ENCODE data around the gene DLGAP5. TPM values are rescaled to one million over a fixed set of nuclear protein-coding genes. Genes with fewer than 3 reads are reported as not detected.
A peak's percentile ranks its signal among the peaks of the same experiment; 100 is the strongest.

The DLGAP5 gene
- total and polyA plus RNA-seq, 12 donors: 0.07 to 5.1 (median 0.41) TPM; not detected in 5

- peaks cover 19 to 100% (median 63%) of the 10 kb centered on the region in 9 donors for H3K4me1 ChIP-seq
- no peak for TF ChIP-seq CTCF (IDR thresholded peaks at IDR 0.05)
- H3K27ac ChIP-seq: peak overlapping the region; percentile 42 to 93 (median 86)
- ATAC-seq (peak; percentile 65 to 95 (median 84)), DNase-seq (peak; percentile 74 to 78)
- no peak overlapping the region for H3K4me3 ChIP-seq
- intact Hi-C loops (cut with DNase I): no loop called here
- no peaks in the 10 kb centered on the region for H3K36me3 ChIP-seq
- no peaks in the 10 kb centered on the region for H3K9me3 ChIP-seq
- H3K27me3 ChIP-seq: no peaks in the 10 kb centered on the region
- 17 to 22% methylated on average over 8 of the region's 8 CpGs for WGBS, 2 donors
These were observed 68.9 kb downstream of the DLGAP5 start for GRCh38 chr14:55122440-55122986.

- Histone ChIP-seq H3K36me3 (no peaks in the 10 kb centered on the region), H3K4me3 (no peak overlapping the region), H3K9me3 (no peaks in the 10 kb centered on the region), H3K4me1 (peaks cover 19 to 99% (median 69%) of the 10 kb centered on the region in 9 donors), H3K27ac (peak overlapping the region; percentile 18 to 93 (median 86)), H3K27me3 (no peaks in the 10 kb centered on the region)
- DNase-seq (no peak), ATAC-seq (peak in 1 of 8 donors; percentile 15)
- no peak for TF ChIP-seq CTCF (IDR thresholded peaks at IDR 0.05)
- 43 to 59% methylated on average over 9 of the region's 9 CpGs for WGBS, 2 donors
- intact Hi-C loops (cut with DNase I): no loop called here
These were observed 69.6 kb downstream of the DLGAP5 start for GRCh38 chr14:55121628-55122439.

- WGBS, 2 donors: 75 to 77% methylated on average over 13 of the region's 13 CpGs
These were observed 70.6 kb downstream of the DLGAP5 start for GRCh38 chr14:55120571-55121495.

More at GRCh38 chr14:55120571-55121495, 70.6 kb downstream of the DLGAP5 start:
- ATAC-seq (peak in 1 of 8 donors; percentile 8), DNase-seq (peak in 1 of 2 donors; percentile 21)
- no peaks in the 10 kb centered on the region for H3K27me3 ChIP-seq
- no peaks in the 10 kb centered on the region for H3K36me3 ChIP-seq
- H3K4me3 ChIP-seq: no peak overlapping the region
- peaks cover 19 to 99% (median 78%) of the 10 kb centered on the region in 9 donors for H3K4me1 ChIP-seq
- TF ChIP-seq CTCF (IDR thresholded peaks at IDR 0.05): no peak
- intact Hi-C loops (cut with DNase I): no loop called here
- H3K9me3 ChIP-seq: no peaks in the 10 kb centered on the region
- H3K27ac ChIP-seq: peak overlapping the region in 9 of 10 donors; percentile 48 to 93 (median 88)
